ENCODE data around the gene DEXI.

DNA sequence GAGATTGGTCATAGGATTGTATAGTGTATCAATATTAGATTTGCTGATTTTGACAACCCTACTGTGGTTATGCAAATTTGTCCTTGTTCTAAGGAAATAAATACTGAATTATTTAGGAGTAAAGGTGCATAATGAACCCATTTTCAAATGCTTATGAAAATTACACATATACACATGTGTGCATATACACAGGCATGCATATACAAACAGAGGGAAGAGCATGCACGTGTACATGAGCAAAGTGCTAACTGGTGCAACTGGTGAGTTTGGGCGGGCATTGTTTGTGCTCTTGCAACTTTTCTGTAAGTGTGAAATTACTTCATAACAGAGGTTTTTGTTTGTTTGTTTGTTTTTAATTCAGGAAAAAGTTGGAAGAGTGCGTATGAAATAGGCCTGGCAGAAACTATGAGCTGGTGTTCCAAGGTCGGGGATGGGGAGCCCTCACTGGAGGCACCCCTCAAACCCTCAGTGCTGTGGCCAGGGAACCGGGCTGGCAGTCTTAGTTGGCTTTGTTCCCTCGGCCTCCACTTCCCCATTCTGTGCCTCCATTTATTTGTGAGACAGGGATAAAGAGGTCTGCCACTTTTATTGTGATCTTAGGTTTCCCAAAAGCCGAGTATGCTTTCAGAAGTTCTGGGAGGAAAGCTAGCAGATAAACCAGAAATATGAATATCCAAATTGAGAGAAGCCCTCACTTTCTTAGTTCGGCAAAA, 5.8 kb downstream of the DEXI start:
- TF ChIP-seq POLR2A (IDR thresholded peaks at IDR 0.05) = no peak
- TF ChIP-seq, protein P1, sequence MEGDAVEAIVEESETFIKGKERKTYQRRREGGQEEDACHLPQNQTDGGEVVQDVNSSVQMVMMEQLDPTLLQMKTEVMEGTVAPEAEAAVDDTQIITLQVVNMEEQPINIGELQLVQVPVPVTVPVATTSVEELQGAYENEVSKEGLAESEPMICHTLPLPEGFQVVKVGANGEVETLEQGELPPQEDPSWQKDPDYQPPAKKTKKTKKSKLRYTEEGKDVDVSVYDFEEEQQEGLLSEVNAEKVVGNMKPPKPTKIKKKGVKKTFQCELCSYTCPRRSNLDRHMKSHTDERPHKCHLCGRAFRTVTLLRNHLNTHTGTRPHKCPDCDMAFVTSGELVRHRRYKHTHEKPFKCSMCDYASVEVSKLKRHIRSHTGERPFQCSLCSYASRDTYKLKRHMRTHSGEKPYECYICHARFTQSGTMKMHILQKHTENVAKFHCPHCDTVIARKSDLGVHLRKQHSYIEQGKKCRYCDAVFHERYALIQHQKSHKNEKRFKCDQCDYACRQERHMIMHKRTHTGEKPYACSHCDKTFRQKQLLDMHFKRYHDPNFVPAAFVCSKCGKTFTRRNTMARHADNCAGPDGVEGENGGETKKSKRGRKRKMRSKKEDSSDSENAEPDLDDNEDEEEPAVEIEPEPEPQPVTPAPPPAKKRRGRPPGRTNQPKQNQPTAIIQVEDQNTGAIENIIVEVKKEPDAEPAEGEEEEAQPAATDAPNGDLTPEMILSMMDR (IDR thresholded peaks at IDR 0.05) = no peak

Data from thyroid gland (tissue), 4 donors.